Naive B cell (primary cell): ENCODE measurements around the gene CLSTN2. TPM values are rescaled to one million over a fixed set of nuclear protein-coding genes. Genes with fewer than 3 reads are reported as not detected.
A peak's percentile ranks its signal among the peaks of the same experiment; 100 is the strongest.

ENCODE experiments used
- ATAC-seq, 2 donors: fragments of 150-1000 bp; cut with Tn5 transposase; 2 replicates each; pipeline ENCODE4 v1.10.0; 2021; ENCODE audit warnings: low read depth in 2 of 2, mild to moderate bottlenecking in 2 of 2, moderate library complexity in 2 of 2
- DNase-seq: peaks from one replicate; pipeline ENCODE4 v3.0.0; 2022
- H3K27ac Mint-ChIP-seq, 6 donors: one replicate each; pipeline ENCODE4 v1.8.0; 2020 to 2022; ENCODE audit warnings: mild to moderate bottlenecking in 6 of 6, mixed read lengths in 6 of 6, moderate library complexity in 5 of 6, inconsistent platforms in 2 of 6
- H3K27me3 Mint-ChIP-seq, 3 donors: one replicate each; pipeline ENCODE4 v1.8.0; 2021 to 2022; ENCODE audit warnings: mixed read lengths in 3 of 3, mild to moderate bottlenecking in 1 of 3
- H3K36me3 Mint-ChIP-seq, 2 donors: one replicate each; pipeline ENCODE4 v1.8.0; 2020 to 2022; ENCODE audit warnings: mixed read lengths in 2 of 2, inconsistent platforms in 1 of 2, mild to moderate bottlenecking in 1 of 2
- H3K4me1 Mint-ChIP-seq, 3 donors: one replicate each; pipeline ENCODE4 v1.8.0; 2020 to 2022; ENCODE audit warnings: mixed read lengths in 3 of 3, inconsistent platforms in 1 of 3, mild to moderate bottlenecking in 1 of 3, moderate library complexity in 1 of 3
- H3K4me3 Mint-ChIP-seq, 8 donors: one replicate each; pipeline ENCODE4 v1.8.0; 2020 to 2022; ENCODE audit warnings: mild to moderate bottlenecking in 8 of 8, mixed read lengths in 8 of 8, moderate library complexity in 8 of 8, inconsistent platforms in 2 of 8
- H3K9me3 Mint-ChIP-seq, 7 donors: one replicate each; pipeline ENCODE4 v1.8.0; 2020 to 2022; ENCODE audit warnings: mixed read lengths in 7 of 7, mild to moderate bottlenecking in 5 of 7, inconsistent platforms in 2 of 7, moderate library complexity in 1 of 7
- polyA plus RNA-seq, 6 donors: library from polyadenylated mRNA; unstranded; fragments of 300-500 nt; fragmentation: Illumina TruSeq; gene quantifications; one replicate each; pipeline ENCODE4 v1.2.3, GENCODE V29; 2021; ENCODE audit warnings: low read depth in 6 of 6

CLSTN2 gene
- polyA plus RNA-seq, 6 donors from 2014 or later = not detected

DNA sequence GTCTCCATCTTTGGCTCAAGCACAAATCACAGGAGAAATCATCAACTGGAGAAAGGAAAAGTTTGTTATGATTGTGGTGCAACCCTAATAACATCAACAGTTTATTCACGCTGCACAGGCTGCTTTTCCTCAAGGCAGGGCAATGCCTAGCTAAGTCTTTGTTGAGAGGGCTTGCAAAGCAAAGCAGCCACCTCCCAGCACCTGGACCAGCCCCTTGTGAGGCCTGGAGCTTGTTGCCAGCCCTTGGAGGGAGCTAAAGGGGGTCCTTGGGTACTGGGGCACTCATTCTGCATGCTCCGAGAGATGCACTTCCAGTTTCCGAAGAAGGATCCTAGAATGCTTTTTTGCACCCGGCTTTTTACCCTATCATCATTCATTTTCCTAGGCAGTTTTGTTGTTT lies 288.2 kb downstream of the CLSTN2 start:
- Mint-ChIP-seq H3K4me1 (no peaks in the 10 kb centered on the region), H3K4me3 (no peak overlapping the region), H3K9me3 (peaks cover under 1 to 13% (median 3%) of the 10 kb centered on the region in 7 donors), H3K27me3 (peaks cover 0 to 9% (median 6%) of the 10 kb centered on the region in 3 donors), H3K27ac (no peak overlapping the region), H3K36me3 (no peaks in the 10 kb centered on the region)
- ATAC-seq = no peak
- DNase-seq = no peak

DNA sequence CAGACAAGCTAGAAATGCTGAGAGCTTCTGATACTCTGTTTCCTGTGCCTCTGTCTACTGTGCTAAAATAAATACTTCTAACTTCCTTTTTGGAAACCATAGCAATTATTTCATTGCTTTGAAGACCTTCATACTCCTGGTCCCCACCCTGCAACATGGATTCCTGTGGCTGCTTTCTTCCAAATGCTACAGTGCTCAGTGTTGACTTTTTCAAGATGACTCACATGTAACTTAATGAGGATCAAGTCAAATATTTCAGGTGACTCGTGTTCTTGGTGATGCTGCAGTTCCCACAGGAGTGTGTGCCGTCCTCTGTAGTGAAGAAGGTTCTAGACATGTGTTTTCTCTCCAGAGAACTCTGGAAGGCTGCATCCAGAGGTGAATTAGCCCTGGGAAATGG lies 288.6 kb downstream of the CLSTN2 start:
- Mint-ChIP-seq H3K36me3 (no peaks in the 10 kb centered on the region), H3K27me3 (peaks cover 0 to 9% (median 6%) of the 10 kb centered on the region in 3 donors), H3K4me3 (no peak overlapping the region), H3K9me3 (peaks cover 4 to 18% (median 8%) of the 10 kb centered on the region in 7 donors), H3K4me1 (no peaks in the 10 kb centered on the region), H3K27ac (no peak overlapping the region)
- no peak for DNase-seq
- ATAC-seq = no peak

DNA sequence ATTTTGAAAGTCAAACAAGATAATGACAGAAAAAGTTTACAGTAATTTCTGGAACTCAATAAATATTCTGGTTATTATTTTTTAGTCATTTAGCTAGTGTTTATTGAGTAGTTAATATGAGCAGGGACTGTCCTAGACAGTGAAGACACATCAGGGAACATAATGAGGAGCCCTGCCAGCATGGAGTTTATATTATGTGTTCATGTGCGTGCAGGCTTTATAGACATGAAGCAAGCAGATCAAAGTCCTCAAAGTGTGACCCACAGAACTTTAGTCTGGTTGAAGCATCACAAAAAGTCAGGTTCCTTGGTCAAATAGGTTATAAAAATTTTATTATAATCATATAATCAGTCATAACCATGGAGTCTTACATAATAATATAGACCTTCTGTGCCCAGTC lies 289.3 kb downstream of the CLSTN2 start:
- no peak for ATAC-seq
- peaks cover 4 to 22% (median 9%) of the 10 kb centered on the region in 7 donors for H3K9me3 Mint-ChIP-seq
- no peak overlapping the region for H3K4me3 Mint-ChIP-seq

DNA sequence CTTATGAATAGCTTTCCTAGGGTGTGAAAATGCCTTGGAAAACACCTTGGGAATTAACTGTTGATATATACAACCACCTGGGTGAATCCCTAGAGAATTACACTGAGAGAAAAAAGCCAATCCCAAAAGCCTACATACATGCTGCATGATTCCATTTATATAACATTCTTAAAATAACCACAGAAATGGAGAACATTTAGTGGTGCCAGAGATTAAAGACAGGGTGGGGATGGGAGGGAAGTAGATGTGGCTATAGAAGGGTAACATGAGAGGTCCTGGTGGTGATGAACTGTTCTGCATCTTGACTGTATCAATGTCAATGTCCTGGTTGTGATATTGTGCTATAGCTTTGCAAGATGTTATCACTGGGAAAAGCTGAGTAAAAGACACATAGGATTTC lies 291.0 kb downstream of the CLSTN2 start:
- no peak for DNase-seq
- no peaks in the 10 kb centered on the region for H3K36me3 Mint-ChIP-seq
- H3K9me3 Mint-ChIP-seq = peaks cover 8 to 25% (median 13%) of the 10 kb centered on the region in 7 donors
- H3K27me3 Mint-ChIP-seq = peaks cover 0 to 6% (median 0%) of the 10 kb centered on the region in 3 donors
- no peak for ATAC-seq
- no peaks in the 10 kb centered on the region for H3K4me1 Mint-ChIP-seq
- H3K27ac Mint-ChIP-seq = no peak overlapping the region
- H3K4me3 Mint-ChIP-seq = no peak overlapping the region

More for the DNA sequence above, 289.3 kb downstream of the CLSTN2 start:
- Mint-ChIP-seq H3K4me1 (no peaks in the 10 kb centered on the region), H3K27me3 (peaks cover 0 to 9% (median 6%) of the 10 kb centered on the region in 3 donors), H3K36me3 (no peaks in the 10 kb centered on the region), H3K27ac (no peak overlapping the region)
- no peak for DNase-seq

DNA sequence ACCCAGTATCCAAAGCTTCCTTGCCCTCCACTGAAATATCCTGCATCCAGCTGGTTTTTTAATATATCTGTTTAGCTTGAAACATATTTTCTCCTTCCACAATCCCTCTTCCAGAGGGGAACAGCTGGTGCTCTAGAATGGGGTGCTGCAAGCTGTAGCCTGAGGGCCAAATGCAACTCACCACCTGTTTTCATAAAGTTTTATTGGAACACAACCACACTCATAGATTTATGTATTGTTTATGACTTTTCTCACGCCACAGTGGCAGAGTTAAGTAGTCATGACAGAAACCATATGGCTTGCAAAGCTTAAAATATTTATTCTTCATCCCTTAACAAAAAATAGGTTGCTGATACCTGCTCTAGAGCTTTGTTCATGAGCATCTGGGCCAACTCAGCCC lies 298.7 kb downstream of the CLSTN2 start:
- Mint-ChIP-seq H3K36me3 (no peaks in the 10 kb centered on the region), H3K4me1 (no peaks in the 10 kb centered on the region), H3K4me3 (no peak overlapping the region), H3K27ac (no peak overlapping the region), H3K9me3 (peaks cover 5 to 22% (median 9%) of the 10 kb centered on the region in 7 donors), H3K27me3 (peaks cover 4 to 11% (median 4%) of the 10 kb centered on the region in 3 donors)
- no peak for DNase-seq
- no peak for ATAC-seq

DNA sequence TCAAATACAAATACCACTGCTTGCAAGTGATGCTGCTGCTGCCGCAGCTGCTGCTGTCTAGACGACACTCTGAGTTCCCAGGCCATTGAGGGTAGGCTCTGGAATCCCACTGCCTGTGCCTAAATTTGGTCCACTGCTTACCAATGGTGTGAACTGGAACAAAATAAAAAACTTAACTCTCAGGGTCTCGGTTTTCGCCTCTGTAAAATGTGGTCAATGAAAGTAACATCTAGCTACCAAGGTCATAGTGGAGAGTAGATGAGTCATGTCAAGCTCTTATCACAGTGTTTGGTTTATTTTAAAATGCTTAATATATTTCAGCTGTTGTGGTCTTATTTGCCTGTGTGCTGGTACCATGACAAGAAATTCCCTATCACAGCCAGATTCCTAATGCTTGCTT lies 299.3 kb downstream of the CLSTN2 start:
- Mint-ChIP-seq H3K4me3 (no peak overlapping the region), H3K4me1 (no peaks in the 10 kb centered on the region), H3K36me3 (no peaks in the 10 kb centered on the region), H3K27me3 (peaks cover 4 to 11% (median 4%) of the 10 kb centered on the region in 3 donors), H3K27ac (peak overlapping the region in 1 of 6 donors; percentile 10), H3K9me3 (peaks cover 5 to 19% (median 9%) of the 10 kb centered on the region in 7 donors)
- DNase-seq = no peak
- no peak for ATAC-seq

DNA sequence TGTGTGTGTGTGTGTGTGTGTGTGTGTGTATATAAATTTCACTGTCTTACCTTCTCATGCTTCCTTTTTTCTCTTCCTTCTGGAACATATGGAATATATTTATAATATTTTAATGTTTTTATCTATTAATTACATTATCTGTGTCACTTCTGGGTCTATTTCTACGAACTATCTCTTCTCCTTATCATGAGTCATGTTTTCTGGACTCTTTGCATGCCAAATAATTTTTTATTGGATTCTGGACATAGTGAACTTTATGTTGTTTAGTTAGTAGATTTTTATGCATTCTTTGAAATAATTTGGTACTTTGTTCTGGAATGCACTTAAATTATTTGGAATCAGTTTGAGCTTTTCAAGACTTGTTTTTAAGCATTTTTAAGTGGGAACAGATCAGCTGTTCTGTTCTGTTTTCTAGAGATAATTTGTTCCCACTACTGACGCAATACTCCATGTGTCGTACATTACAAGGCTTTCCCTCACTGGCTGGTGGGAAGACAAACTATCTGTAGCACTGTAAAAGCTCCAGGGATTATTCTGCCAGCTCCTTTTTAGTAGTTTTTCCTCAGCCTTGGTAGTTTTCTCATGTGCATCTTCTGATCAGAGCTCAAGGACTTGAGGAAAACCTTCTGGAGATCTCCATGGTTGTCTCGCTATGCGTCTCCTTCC lies 302.0 kb downstream of the CLSTN2 start:
- Mint-ChIP-seq H3K27ac (no peak overlapping the region), H3K27me3 (peaks cover 4 to 11% (median 4%) of the 10 kb centered on the region in 3 donors), H3K4me1 (no peaks in the 10 kb centered on the region), H3K36me3 (no peaks in the 10 kb centered on the region), H3K4me3 (no peak overlapping the region), H3K9me3 (peaks cover 2 to 15% (median 4%) of the 10 kb centered on the region in 7 donors)
- DNase-seq (no peak), ATAC-seq (no peak)

DNA sequence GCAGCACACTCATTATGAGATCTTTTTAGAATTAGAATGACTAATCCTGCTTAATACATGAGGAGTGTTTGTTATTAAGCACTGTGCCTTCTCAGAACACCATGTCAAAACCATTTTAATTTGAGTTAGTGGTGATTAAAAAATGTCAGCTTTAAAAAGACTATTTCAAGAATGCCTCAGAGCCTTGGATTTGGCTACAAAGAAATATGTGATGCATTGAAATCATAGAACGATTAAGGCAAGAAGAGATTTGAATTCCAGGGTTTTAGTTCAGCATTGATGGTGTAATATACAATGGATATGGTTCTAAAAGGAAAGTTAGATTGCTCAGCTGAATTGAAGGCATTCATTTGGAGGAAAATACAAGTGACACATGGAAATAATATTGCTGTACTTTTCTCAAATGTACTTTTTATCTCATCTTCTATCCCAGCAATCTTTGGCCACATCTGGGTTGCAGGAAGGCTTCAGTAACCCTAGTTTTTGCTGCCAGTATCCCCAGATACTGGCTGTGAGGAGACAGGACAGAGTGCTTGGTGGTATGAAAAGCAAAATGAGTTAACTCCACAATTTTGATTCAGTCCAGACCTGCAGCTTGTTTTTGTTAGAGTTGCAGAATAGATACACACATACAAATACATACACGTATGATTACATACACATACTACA lies 303.8 kb downstream of the CLSTN2 start:
- no peak for ATAC-seq
- no peak for DNase-seq
- Mint-ChIP-seq H3K27ac (no peak overlapping the region), H3K4me1 (no peaks in the 10 kb centered on the region), H3K36me3 (no peaks in the 10 kb centered on the region), H3K4me3 (no peak overlapping the region), H3K9me3 (peaks cover 2 to 15% (median 4%) of the 10 kb centered on the region in 7 donors), H3K27me3 (peaks cover 0 to 11% (median 4%) of the 10 kb centered on the region in 3 donors)

DNA sequence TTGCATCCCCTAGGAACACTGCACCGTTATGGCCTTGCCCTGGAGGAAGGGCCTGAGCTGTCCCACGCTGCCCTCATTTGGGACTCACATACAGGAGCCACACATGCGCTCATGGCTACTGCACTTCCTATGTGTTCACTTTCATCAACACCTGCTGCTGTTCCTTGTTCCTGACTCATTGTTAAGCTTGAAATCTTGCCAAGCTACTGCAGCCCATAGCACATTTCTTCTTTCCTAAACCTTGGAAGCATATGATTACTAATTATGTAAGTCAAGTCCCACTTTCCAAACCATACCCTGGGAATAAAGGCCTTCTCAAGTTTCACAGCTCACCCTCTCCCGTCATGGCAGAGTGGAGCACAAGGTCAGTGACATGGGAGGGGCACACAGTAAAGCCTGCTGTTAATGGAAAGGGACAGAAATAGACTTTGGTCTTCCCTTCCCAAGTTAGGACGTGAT lies 307.9 kb downstream of the CLSTN2 start:
- no peak for ATAC-seq
- DNase-seq = no peak
- Mint-ChIP-seq H3K4me3 (no peak overlapping the region), H3K9me3 (peaks cover 0 to 1% (median 0%) of the 10 kb centered on the region in 7 donors), H3K27me3 (no peaks in the 10 kb centered on the region), H3K36me3 (no peaks in the 10 kb centered on the region), H3K4me1 (no peaks in the 10 kb centered on the region), H3K27ac (no peak overlapping the region)

DNA sequence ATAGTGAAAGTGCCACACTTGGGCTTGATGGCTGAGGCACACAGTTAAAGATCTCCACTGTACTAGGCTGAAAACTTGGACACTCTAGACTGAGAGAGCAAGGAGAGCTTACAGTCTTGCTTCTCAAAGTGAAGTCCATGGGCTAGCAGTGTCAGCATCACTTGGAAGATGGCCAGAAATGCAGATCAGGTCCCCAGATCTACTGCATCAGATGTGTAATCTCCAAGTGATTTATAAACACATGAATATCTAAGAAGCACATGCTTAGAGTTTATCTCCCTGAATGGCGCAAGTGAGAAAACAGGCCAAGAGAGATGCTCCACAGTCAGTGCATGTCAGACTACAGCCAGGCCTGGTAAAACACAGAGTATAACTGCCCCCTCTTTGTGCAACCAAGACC lies 308.6 kb downstream of the CLSTN2 start:
- ATAC-seq (no peak), DNase-seq (no peak)
- no peak overlapping the region for H3K27ac Mint-ChIP-seq
- H3K4me3 Mint-ChIP-seq = no peak overlapping the region
- no peaks in the 10 kb centered on the region for H3K36me3 Mint-ChIP-seq
- no peaks in the 10 kb centered on the region for H3K27me3 Mint-ChIP-seq
- peaks cover 0 to 1% (median 0%) of the 10 kb centered on the region in 7 donors for H3K9me3 Mint-ChIP-seq
- no peaks in the 10 kb centered on the region for H3K4me1 Mint-ChIP-seq

DNA sequence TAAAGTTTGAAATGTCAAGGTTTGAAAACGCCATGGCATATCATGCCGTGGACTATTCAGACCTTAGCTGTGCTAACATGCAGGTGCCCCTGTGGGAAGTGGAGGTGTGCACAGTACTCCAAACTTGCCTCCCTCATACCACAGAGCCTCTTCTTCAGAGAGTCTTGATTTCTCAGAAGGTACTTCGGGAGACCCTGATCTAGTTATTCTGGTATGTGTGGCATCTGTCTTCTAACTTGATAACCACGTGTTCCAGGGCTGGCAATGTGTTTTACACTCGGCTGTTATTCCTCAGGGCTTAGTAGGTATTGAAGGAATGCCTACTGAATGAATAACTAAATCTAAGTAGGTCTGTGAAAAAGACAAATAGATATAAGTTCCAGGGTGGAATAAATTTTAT lies 309.9 kb downstream of the CLSTN2 start:
- no peak overlapping the region for H3K27ac Mint-ChIP-seq
- no peaks in the 10 kb centered on the region for H3K4me1 Mint-ChIP-seq
- H3K9me3 Mint-ChIP-seq = peaks cover 0 to 1% (median 0%) of the 10 kb centered on the region in 7 donors
- ATAC-seq (no peak), DNase-seq (no peak)
- H3K36me3 Mint-ChIP-seq = no peaks in the 10 kb centered on the region
- H3K4me3 Mint-ChIP-seq = no peak overlapping the region
- no peaks in the 10 kb centered on the region for H3K27me3 Mint-ChIP-seq

DNA sequence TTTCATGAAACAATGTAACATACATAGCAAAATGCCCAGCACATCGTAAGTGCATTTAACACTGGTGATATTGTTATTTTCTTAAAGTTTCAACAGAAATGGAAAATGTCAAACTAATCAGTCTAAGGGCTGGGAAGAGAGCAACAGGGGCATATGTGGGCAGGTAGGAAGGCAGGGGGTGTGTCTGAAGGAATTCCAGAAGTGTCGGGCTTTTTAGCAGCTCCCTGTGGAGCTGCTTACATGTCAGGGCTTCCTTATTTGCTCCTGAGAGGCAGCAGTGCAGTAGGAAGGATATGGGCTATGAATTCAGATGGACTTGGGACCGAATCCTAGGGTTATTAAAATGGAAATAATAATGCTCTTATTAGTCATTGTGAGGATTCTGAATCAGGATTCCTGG lies 311.6 kb downstream of the CLSTN2 start:
- no peak for DNase-seq
- Mint-ChIP-seq H3K9me3 (peaks cover 0 to 3% (median 0%) of the 10 kb centered on the region in 7 donors), H3K36me3 (no peaks in the 10 kb centered on the region), H3K27ac (no peak overlapping the region), H3K27me3 (peaks cover 0 to 5% (median 0%) of the 10 kb centered on the region in 3 donors), H3K4me3 (no peak overlapping the region), H3K4me1 (no peaks in the 10 kb centered on the region)
- ATAC-seq = no peak

DNA sequence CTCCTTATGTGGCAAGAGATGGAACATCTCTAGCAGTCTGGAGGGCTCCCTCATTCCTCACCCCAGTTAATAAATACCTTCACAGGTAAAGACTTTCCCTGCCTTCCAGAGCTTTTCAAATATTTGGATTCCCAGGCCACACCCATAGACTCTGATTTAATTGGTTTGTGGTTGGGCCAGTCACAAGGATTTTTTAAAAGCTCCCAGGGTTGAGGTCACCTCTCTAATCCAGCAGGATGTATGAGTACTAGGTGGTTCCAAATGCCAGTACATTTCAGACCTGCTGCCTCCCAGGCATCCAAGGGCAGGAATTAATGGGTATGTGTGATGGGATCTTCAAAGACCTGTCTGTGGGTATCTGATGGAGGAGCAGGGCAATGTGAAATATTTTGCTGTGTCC lies 312.8 kb downstream of the CLSTN2 start:
- Mint-ChIP-seq H3K27me3 (peaks cover 0 to 9% (median 0%) of the 10 kb centered on the region in 3 donors), H3K9me3 (peaks cover 0 to 4% (median 0%) of the 10 kb centered on the region in 7 donors), H3K27ac (no peak overlapping the region), H3K36me3 (no peaks in the 10 kb centered on the region), H3K4me1 (no peaks in the 10 kb centered on the region), H3K4me3 (no peak overlapping the region)
- ATAC-seq (no peak), DNase-seq (no peak)

DNA sequence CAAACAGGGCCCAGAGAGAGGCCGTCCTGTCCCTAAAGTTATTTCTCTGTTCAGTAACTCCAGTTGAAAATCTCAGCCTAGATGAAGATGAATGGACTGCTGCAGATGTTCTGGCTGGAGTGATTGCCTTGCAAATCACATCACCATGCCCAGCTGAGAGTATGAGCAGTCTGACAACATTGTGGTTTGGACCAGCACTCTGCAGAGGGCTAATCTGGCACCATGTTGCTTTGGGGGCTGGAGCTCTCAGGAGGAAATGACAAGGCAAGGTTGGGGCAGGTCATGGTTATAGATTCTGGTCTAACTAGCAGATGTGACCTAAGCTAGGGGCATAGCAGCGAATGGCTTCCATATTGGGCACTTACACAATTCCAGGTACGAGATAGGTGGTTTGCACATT lies 314.2 kb downstream of the CLSTN2 start:
- no peak overlapping the region for H3K4me3 Mint-ChIP-seq
- no peak overlapping the region for H3K27ac Mint-ChIP-seq
- ATAC-seq (no peak), DNase-seq (no peak)
- H3K4me1 Mint-ChIP-seq = no peaks in the 10 kb centered on the region
- H3K36me3 Mint-ChIP-seq = no peaks in the 10 kb centered on the region
- H3K27me3 Mint-ChIP-seq = peaks cover 0 to 9% (median 0%) of the 10 kb centered on the region in 3 donors
- H3K9me3 Mint-ChIP-seq = peaks cover 0 to 4% (median 0%) of the 10 kb centered on the region in 7 donors
